GM21619 (cell line): ENCODE measurements around the gene SERP2.

Source experiments
- ATAC-seq: cut with Tn5 transposase; IDR thresholded peaks from one replicate; pipeline ENCODE4 v1.9.1; 2021; ENCODE audit not compliant: unreplicated experiment

The SERP2 gene

GRCh38 chr13:44432650-44433049, 59.0 kb downstream of the SERP2 start:
- no peak for ATAC-seq

- ATAC-seq = no peak
Measured at GRCh38 chr13:44433863-44434765, 60.5 kb downstream of the SERP2 start.

GRCh38 chr13:44434766-44435141, 61.1 kb downstream of the SERP2 start:
- ATAC-seq = no peak

- peak; percentile 65 for ATAC-seq
Measured at GRCh38 chr13:44435142-44435918, 61.7 kb downstream of the SERP2 start.

GRCh38 chr13:44435919-44436510, 62.4 kb downstream of the SERP2 start:
- ATAC-seq = no peak

- no peak for ATAC-seq
Measured at GRCh38 chr13:44436589-44437337, 63.1 kb downstream of the SERP2 start.

- no peak for ATAC-seq
Measured at GRCh38 chr13:44437356-44438233, 64.0 kb downstream of the SERP2 start.

GRCh38 chr13:44438234-44438579, 64.6 kb downstream of the SERP2 start:
- ATAC-seq = no peak

- no peak for ATAC-seq
Measured at GRCh38 chr13:44439452-44440024, 65.9 kb downstream of the SERP2 start.

- ATAC-seq = no peak
Measured at GRCh38 chr13:44440046-44440608, 66.5 kb downstream of the SERP2 start.
